Stomach (tissue), 9 donors: ENCODE measurements around the gene NEBL. TPM values are rescaled to one million over a fixed set of nuclear protein-coding genes. Genes with fewer than 3 reads are reported as not detected.

Experiments used
- DNase-seq, 2 donors: peaks; one replicate each; pipeline versions ENCODE4 v3.0.0 to v3.0.0-alpha.2; 2013 to 2019
- H3K27ac ChIP-seq, 5 donors: fragments of 200-600 bp in 4 of 5; sonication (generic) in 4 of 5; one replicate each; pipeline ENCODE4 v1.5.1; 2013 to 2019; ENCODE audit warnings: mild to moderate bottlenecking in 1 of 5, moderate library complexity in 1 of 5
- H3K27me3 ChIP-seq, 3 donors: fragments of 200-600 bp; sonication (generic); one replicate each; pipeline ENCODE4 v1.5.1; 2017 to 2019; ENCODE audit warnings: mixed run types in 1 of 3
- H3K36me3 ChIP-seq, 4 donors: fragments of 200-600 bp; sonication (generic); 1 replicate in 3 of 4; 2 replicates in 1 of 4; pipeline ENCODE4 v1.5.1; 2016 to 2019
- H3K4me1 ChIP-seq, 4 donors: fragments of 200-600 bp; sonication (generic); one replicate each; pipeline ENCODE4 v1.5.1; 2016 to 2019
- H3K4me3 ChIP-seq, 4 donors: fragments of 200-600 bp; sonication (generic) in 3 of 4; one replicate each; pipeline ENCODE4 v1.5.1; 2016 to 2019; ENCODE audit warnings: mild to moderate bottlenecking in 1 of 4
- H3K9me3 ChIP-seq, 4 donors: fragments of 200-600 bp; sonication (generic); one replicate each; pipeline ENCODE4 v1.5.1; 2016 to 2019
- EP300 ChIP-seq: sonication (generic); formaldehyde crosslinking; IDR thresholded peaks from one replicate; pipeline ENCODE4 v1.6.1; 2017; ENCODE audit warnings: antibody characterized with exemption
- POLR2A ChIP-seq, 4 donors: fragments of 450-650 bp; IDR thresholded peaks; one replicate each; pipeline ENCODE4 v1.6.1; 2016; ENCODE audit warnings: antibody characterized with exemption in 4 of 4, control low read depth in 2 of 4, mild to moderate bottlenecking in 1 of 4, moderate library complexity in 1 of 4
- POLR2AphosphoS5 ChIP-seq, 3 donors: sonication (generic); formaldehyde crosslinking; IDR thresholded peaks; one replicate each; pipeline ENCODE4 v1.6.1; 2016; ENCODE audit warnings: antibody characterized with exemption in 3 of 3
- WGBS, 5 donors: extraction: QIAGEN DNeasy Blood & Tissue Kit in 3 of 5; methylation state at CpG; one replicate each; pipeline versions ENCODE4 v1.1.5 to v1.1.7; 2013 to 2018; 5-methylcytosine and 5-hydroxymethylcytosine counted together
- intact Hi-C: fragments of 100-400 bp; cut with DNase I; formaldehyde crosslinking; loops from one replicate; pipeline ENCODE4 v1.15.1; 2023; ENCODE audit warnings: low total_unique reads
- polyA plus RNA-seq, 3 donors: library from polyadenylated mRNA; stranded (reverse); fragments of 200-250 nt; gene quantifications; one replicate each; pipeline ENCODE4 v1.2.3, GENCODE V29; 2013
- total RNA-seq, 5 donors: library from RNA; depleted of rRNA; stranded (reverse); fragments of >200 nt; gene quantifications; one replicate each; pipeline versions ENCODE4 v1.1.0 to v1.2.3, GENCODE V29; 2014 to 2016
- TF ChIP-seq, protein P1 (sequence below), 7 experiments: fragments of 450-650 bp in 4 of 7; fragments of 200-600 bp in 3 of 7; sonication (generic) in 3 of 7; IDR thresholded peaks; one replicate each; pipeline ENCODE4 v1.5.1; 2016 to 2019; ENCODE audit warnings: antibody characterized with exemption in 7 of 7, control low read depth in 2 of 7, mild to moderate bottlenecking in 1 of 7
- donor health status: healthy with polysubstance abuse.
- donor health status: Bipolar disorder and iron deficiency.
- donor health status: healthy.

The NEBL gene
- total and polyA plus RNA-seq, 8 donors = 1.2 to 21.8 (median 5.9) TPM

DNA sequence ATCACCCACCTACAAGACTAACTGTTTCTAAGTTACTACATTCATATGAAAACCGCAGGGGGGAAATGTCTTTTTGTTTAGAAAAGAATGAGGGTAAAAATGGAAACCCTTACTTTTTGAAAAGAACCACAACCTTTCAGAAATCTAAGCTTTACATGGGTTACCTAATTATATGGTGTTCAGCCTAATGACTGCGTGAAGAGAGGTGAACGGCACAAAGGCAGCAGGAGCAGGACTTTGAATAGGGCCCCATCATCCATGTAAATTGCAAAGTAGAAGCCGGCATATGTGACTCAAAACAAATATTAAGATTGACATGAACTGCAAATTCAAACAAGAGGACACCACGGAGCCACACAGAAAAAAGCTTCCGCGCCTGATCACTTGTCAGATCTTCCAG is 25.1 kb downstream of the NEBL start:
- intact Hi-C loops = no loop called here
- Histone ChIP-seq H3K9me3 (no peaks in the 10 kb centered on the region), H3K4me3 (no peak overlapping the region), H3K4me1 (no peaks in the 10 kb centered on the region), H3K27me3 (no peaks in the 10 kb centered on the region), H3K36me3 (no peaks in the 10 kb centered on the region), H3K27ac (no peak overlapping the region)
- no peak for DNase-seq
- WGBS, 5 donors = 71 to 83% (median 75%) methylated on average over 7 of the region's 7 CpGs
- TF ChIP-seq EP300 (no peak), POLR2AphosphoS5 (IDR thresholded peaks at IDR 0.05) (no peak), POLR2A (IDR thresholded peaks at IDR 0.05) (no peak)
- TF ChIP-seq, protein P1, sequence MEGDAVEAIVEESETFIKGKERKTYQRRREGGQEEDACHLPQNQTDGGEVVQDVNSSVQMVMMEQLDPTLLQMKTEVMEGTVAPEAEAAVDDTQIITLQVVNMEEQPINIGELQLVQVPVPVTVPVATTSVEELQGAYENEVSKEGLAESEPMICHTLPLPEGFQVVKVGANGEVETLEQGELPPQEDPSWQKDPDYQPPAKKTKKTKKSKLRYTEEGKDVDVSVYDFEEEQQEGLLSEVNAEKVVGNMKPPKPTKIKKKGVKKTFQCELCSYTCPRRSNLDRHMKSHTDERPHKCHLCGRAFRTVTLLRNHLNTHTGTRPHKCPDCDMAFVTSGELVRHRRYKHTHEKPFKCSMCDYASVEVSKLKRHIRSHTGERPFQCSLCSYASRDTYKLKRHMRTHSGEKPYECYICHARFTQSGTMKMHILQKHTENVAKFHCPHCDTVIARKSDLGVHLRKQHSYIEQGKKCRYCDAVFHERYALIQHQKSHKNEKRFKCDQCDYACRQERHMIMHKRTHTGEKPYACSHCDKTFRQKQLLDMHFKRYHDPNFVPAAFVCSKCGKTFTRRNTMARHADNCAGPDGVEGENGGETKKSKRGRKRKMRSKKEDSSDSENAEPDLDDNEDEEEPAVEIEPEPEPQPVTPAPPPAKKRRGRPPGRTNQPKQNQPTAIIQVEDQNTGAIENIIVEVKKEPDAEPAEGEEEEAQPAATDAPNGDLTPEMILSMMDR (IDR thresholded peaks at IDR 0.05) = no peak

DNA sequence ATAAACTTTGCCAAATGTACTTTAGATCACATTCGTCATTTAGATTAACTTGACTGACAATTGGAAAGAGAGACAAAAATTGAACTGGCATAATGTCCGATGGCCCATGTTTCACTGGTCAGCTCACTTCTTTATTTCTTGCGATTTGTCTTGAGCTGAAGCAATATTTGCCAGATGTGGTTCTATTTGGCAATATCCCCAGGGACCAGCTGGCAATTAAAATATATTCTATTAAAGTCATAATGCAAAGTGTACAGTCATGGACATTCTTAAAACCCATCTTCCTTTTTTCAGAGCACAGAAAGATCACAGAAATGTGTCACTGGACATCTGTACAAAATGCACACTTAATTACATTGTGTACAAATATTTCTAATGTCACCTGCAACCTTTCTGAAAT is 26.3 kb downstream of the NEBL start:
- TF ChIP-seq POLR2AphosphoS5 (IDR thresholded peaks at IDR 0.05) = no peak
- TF ChIP-seq, protein P1 (IDR thresholded peaks at IDR 0.05) = no peak
- TF ChIP-seq EP300 = no peak
- TF ChIP-seq POLR2A (IDR thresholded peaks at IDR 0.05) = no peak
- H3K9me3 ChIP-seq = no peaks in the 10 kb centered on the region
- DNase-seq = no peak
- WGBS, 5 donors = 79 to 91% (median 83%) methylated on average over 3 of the region's 3 CpGs
- H3K4me3 ChIP-seq = no peak overlapping the region
- H3K4me1 ChIP-seq = no peaks in the 10 kb centered on the region
- intact Hi-C loops = no loop called here
- H3K27ac ChIP-seq = no peak overlapping the region
- no peaks in the 10 kb centered on the region for H3K27me3 ChIP-seq
- no peaks in the 10 kb centered on the region for H3K36me3 ChIP-seq

DNA sequence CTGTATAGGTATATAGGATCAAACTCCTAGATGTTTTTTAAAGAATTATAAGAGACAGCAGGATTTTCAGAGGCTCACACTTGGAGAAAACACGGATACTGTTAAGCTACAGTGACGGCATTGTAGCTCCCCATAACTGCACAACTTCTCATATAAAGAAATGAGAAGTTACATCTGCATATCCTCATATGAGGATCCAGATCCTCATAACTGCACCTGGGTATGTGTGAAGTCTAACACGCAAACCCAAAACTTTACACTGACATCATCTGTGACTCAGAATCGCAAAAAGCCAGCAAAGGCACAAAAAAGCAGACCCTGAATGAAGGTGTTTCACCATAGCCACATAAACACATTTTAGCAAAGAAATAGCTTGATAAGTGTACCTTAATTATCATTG is 34.1 kb downstream of the NEBL start:
- no peaks in the 10 kb centered on the region for H3K9me3 ChIP-seq
- H3K27ac ChIP-seq = no peak overlapping the region
- intact Hi-C loops = no loop called here
- no peak for DNase-seq
- WGBS, 5 donors = 70 to 95% (median 90%) methylated on average over 4 of the region's 4 CpGs
- no peak overlapping the region for H3K4me3 ChIP-seq
- H3K4me1 ChIP-seq = no peaks in the 10 kb centered on the region
- TF ChIP-seq POLR2AphosphoS5 (IDR thresholded peaks at IDR 0.05) (no peak), POLR2A (IDR thresholded peaks at IDR 0.05) (no peak), EP300 (no peak)
- TF ChIP-seq, protein P1 (IDR thresholded peaks at IDR 0.05) = no peak
- no peaks in the 10 kb centered on the region for H3K27me3 ChIP-seq
- no peaks in the 10 kb centered on the region for H3K36me3 ChIP-seq

DNA sequence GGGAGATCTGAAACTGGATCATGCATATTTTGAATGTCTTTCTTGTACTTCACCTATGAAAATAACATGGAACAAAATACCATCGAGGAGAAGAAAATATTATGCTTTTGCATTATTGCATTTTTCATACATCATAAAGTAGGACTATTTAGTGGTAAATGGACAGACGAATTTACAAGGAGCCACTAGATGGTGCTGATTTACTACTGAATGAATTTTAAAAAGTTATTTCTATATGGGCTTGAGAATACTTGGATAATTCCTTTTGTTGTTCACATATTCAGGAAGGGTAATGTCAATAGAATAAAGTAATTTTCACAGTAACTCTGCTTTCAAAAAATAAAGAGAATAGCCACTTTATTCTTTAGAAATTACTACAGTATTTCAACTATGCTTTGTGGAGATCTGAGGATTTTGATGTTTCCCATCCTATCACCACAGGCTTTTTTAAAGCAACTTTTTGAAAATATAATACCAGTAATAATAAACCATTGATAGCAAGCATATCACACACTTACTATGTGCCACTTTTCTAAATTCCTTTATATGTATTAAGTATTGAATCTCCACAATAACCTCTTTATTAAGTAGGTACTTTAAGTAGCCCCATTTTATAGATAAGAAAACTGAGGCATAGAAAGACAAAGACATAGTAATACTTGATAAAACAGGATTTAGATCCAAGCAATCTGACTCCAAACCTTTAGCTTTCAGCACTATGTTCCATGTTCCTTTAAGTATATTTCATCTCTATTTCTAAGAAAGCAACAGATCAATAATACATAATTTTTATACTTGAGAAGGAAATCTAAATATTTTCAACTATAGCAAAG is 38.6 kb downstream of the NEBL start:
- 4 to 10% (median 7%) methylated on average over 2 of the region's 2 CpGs for WGBS, 5 donors
- Histone ChIP-seq H3K9me3 (no peaks in the 10 kb centered on the region), H3K4me3 (no peak overlapping the region), H3K27ac (no peak overlapping the region), H3K36me3 (no peaks in the 10 kb centered on the region), H3K27me3 (no peaks in the 10 kb centered on the region), H3K4me1 (no peaks in the 10 kb centered on the region)
- intact Hi-C loops = no loop called here
- TF ChIP-seq, protein P1 (IDR thresholded peaks at IDR 0.05) = peak in 3 of 7 experiments; percentile 30 to 42 (median 31)
- TF ChIP-seq POLR2A (IDR thresholded peaks at IDR 0.05) (no peak), POLR2AphosphoS5 (IDR thresholded peaks at IDR 0.05) (no peak), EP300 (no peak)
- peak in 1 of 2 donors; percentile 57 for DNase-seq
